Colonic mucosa (tissue), 4 donors: Measurements from ENCODE around the gene LOXHD1. TPM values are rescaled to one million over a fixed set of nuclear protein-coding genes. Genes with fewer than 3 reads are reported as not detected.

ENCODE experiments used
- DNase-seq: peaks from one replicate; pipeline ENCODE4 v3.0.0-alpha.2; 2020
- H3K27ac ChIP-seq: fragments of 200-600 bp; one replicate; pipeline ENCODE4 v1.8.0; 2021
- H3K27me3 ChIP-seq: fragments of 200-600 bp; one replicate; pipeline ENCODE4 v1.8.0; 2021
- H3K36me3 ChIP-seq: fragments of 200-600 bp; one replicate; pipeline ENCODE4 v1.8.0; 2021
- H3K4me1 ChIP-seq: fragments of 200-600 bp; one replicate; pipeline ENCODE4 v1.8.0; 2021; ENCODE audit warnings: mild to moderate bottlenecking
- H3K4me3 ChIP-seq: fragments of 200-600 bp; one replicate; pipeline ENCODE4 v1.8.0; 2021
- H3K9ac ChIP-seq, 2 donors: one replicate each; pipeline ENCODE4 v1.7.0; 2013; ENCODE audit warnings: control low read depth in 2 of 2, low read depth in 2 of 2, low read length in 2 of 2
- H3K9me3 ChIP-seq: fragments of 200-600 bp; one replicate; pipeline ENCODE4 v1.8.0; 2021
- intact Hi-C: fragments of 100-400 bp; cut with DNase I; formaldehyde crosslinking; loops from one replicate; pipeline ENCODE4 v1.14.1; 2022
- total RNA-seq, 2 donors: library from RNA; stranded (reverse); fragmentation: NEBNext Ultra II Directional in 1 of 2; extraction: Animal tissue kit (Norgen Biotek cat#: 25700) in 1 of 2; gene quantifications; one replicate each; pipeline ENCODE4 v1.2.1, GENCODE V29; 2021
- TF ChIP-seq, protein P1 (sequence below): fragments of 200-600 bp; IDR thresholded peaks from one replicate; pipeline ENCODE4 v1.8.0; 2022; ENCODE audit warnings: antibody characterized with exemption, mild to moderate bottlenecking
- donor health status: healthy.
- donor health status: DM: no; HTN: no; CAD: no.
- donor health status: DM: no; HTN: no; CAD: no.

Gene LOXHD1
- total RNA-seq, 2 donors from 2014 or later, result not detected

- Histone ChIP-seq H3K27me3 (no peaks in the 10 kb centered on the region), H3K27ac (no peak overlapping the region), H3K9ac (no peak overlapping the region), H3K36me3 (no peaks in the 10 kb centered on the region), H3K9me3 (no peaks in the 10 kb centered on the region), H3K4me1 (no peaks in the 10 kb centered on the region), H3K4me3 (no peak overlapping the region)
- TF ChIP-seq, protein P1, sequence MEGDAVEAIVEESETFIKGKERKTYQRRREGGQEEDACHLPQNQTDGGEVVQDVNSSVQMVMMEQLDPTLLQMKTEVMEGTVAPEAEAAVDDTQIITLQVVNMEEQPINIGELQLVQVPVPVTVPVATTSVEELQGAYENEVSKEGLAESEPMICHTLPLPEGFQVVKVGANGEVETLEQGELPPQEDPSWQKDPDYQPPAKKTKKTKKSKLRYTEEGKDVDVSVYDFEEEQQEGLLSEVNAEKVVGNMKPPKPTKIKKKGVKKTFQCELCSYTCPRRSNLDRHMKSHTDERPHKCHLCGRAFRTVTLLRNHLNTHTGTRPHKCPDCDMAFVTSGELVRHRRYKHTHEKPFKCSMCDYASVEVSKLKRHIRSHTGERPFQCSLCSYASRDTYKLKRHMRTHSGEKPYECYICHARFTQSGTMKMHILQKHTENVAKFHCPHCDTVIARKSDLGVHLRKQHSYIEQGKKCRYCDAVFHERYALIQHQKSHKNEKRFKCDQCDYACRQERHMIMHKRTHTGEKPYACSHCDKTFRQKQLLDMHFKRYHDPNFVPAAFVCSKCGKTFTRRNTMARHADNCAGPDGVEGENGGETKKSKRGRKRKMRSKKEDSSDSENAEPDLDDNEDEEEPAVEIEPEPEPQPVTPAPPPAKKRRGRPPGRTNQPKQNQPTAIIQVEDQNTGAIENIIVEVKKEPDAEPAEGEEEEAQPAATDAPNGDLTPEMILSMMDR, result no peak
- intact Hi-C loops, result loop anchor here (10.0 kb wide), 1 partner anchor 77 kb away; no protein-coding TSS in a partner anchor
- no peak for DNase-seq
Measured at GRCh38 chr18:46607926-46608325, 49.1 kb downstream of the LOXHD1 start.

DNA sequence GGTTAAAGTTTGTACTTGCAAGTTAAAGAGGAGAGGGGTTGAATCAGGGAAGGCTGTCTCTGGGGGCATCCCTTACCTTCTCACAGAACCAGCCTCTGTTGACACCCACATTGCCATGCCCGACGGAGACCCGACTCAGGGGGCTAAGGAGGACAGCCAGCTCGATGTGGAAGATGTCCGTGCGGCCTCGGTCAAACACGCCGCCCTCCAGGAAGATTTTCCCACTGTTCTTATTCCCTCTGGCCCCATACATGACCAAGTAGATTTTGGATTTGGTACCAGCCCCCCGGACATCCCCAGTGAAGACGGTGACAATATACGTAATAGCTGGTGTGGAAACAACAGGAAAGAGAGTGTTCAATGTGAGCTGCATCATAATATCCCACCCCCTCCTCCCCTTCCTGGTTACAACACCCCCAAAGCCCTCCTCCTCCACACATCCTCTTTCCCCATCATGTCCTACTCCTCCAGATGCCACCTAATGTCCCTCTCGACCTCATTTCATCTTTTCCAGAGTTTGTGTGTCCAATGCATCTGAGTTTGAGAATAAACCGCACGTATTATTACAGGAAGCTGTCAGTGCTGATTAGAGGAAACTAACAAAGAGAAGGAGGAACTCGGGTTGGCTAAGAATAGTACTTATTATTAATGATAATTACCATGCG, 55.7 kb downstream of the LOXHD1 start:
- Histone ChIP-seq H3K27ac (no peak overlapping the region), H3K4me1 (no peaks in the 10 kb centered on the region), H3K27me3 (no peaks in the 10 kb centered on the region), H3K4me3 (no peak overlapping the region), H3K9ac (no peak overlapping the region), H3K36me3 (no peaks in the 10 kb centered on the region), H3K9me3 (no peaks in the 10 kb centered on the region)
- TF ChIP-seq, protein P1, result no peak
- no peak for DNase-seq
- intact Hi-C loops, result loop anchor here (10.0 kb wide), 1 partner anchor 84 kb away; no protein-coding TSS in a partner anchor

DNA sequence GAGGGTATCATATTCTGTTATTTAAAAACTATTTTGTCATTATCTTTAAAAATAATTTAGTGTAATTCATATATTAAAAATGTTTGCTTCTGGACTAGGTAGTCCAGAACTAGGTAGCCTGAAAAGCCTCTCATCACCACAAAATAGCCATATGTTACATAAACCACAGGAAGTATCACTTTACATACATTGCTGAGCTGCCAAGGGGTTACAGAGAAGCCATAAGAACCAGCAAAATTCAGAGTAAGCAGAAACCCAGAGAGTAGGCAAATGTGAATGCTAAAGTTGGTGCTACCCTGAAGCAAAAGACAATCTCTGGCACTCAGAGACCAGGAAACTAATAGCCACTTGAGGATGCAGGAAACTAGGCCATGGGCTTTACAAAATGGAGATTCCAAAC, 60.9 kb downstream of the LOXHD1 start:
- no peak overlapping the region for H3K27ac ChIP-seq
- no peaks in the 10 kb centered on the region for H3K36me3 ChIP-seq
- no peak for DNase-seq
- TF ChIP-seq, protein P1, result no peak
- H3K27me3 ChIP-seq, result no peaks in the 10 kb centered on the region
- H3K9ac ChIP-seq, result no peak overlapping the region
- intact Hi-C loops, result no loop called here
- H3K4me3 ChIP-seq, result no peak overlapping the region
- H3K4me1 ChIP-seq, result no peaks in the 10 kb centered on the region
- H3K9me3 ChIP-seq, result no peaks in the 10 kb centered on the region

DNA sequence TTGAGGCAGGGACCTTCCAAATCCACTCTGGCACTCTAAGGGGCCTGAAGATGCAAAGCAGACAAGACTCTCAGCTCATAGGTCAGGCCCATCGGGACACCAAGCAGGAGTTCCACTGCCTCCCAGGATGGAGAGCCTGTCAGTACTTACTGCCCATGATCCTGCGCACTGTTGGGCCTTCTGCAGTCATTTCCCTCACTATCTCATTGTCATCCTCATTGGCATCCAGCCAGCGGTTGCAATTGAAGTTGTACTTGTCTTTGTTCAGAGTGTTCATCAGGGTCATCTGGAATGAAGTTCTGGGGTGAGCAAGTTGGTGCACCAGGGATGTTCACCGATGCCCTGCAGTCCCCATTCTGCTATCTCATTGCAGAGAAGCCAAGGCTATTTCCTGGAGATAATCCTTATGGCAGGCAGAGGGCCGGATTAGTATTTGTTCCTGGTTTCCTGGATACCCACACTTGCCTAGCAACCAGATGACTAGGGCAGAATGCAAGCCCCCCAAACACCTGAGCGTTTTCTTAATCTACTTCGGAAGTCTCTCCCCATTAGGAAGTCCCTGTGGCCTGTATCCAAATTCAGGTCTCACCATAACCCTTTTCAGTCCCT, 65.1 kb downstream of the LOXHD1 start:
- Histone ChIP-seq H3K36me3 (no peaks in the 10 kb centered on the region), H3K27me3 (no peaks in the 10 kb centered on the region), H3K27ac (no peak overlapping the region), H3K9ac (no peak overlapping the region), H3K9me3 (no peaks in the 10 kb centered on the region), H3K4me3 (no peak overlapping the region), H3K4me1 (no peaks in the 10 kb centered on the region)
- intact Hi-C loops, result no loop called here
- DNase-seq, result no peak
- TF ChIP-seq, protein P1, result no peak

GRCh38 chr18:46590103-46590502, 66.9 kb downstream of the LOXHD1 start:
- TF ChIP-seq, protein P1, result no peak
- no peaks in the 10 kb centered on the region for H3K36me3 ChIP-seq

More at GRCh38 chr18:46590103-46590502, 66.9 kb downstream of the LOXHD1 start:
- intact Hi-C loops, result no loop called here
- Histone ChIP-seq H3K4me3 (no peak overlapping the region), H3K27me3 (no peaks in the 10 kb centered on the region), H3K9me3 (no peaks in the 10 kb centered on the region), H3K4me1 (no peaks in the 10 kb centered on the region), H3K27ac (no peak overlapping the region), H3K9ac (no peak overlapping the region)
- DNase-seq, result no peak
